ENCODE data around the gene SAPCD1. TPM values are rescaled to one million over a fixed set of nuclear protein-coding genes. Genes with fewer than 3 reads are reported as not detected.

SAPCD1 gene
- total and polyA plus RNA-seq, 10 of the 15 experiments (the other 5 are each of a cell fraction or from before 2014, with no cell fraction given), result 1.6 to 13.0 (median 5.4) TPM

Small RNAs within 50 kb of the gene (small RNA-seq; reads per million reads assigned to genes)
- gene LY6G6D, result not detected
- gene MSH5-SAPCD1, result not detected
- not detected for gene RF00019
- gene RNU6-850P, result not detected
- not detected for gene SAPCD1

Other genes with a start within 250 kb of the SAPCD1 start
Only the 7 nearest of the 42 such genes appear.
- gene LY6G6C, start 40.9 kb upstream of the SAPCD1 start, total RNA-seq (2014; rRNA removed), result not detected in 2 replicates
- not detected in 2 replicates for gene LY6G6C, start 40.9 kb upstream of the SAPCD1 start, total RNA-seq (2014; rRNA removed; fragmentation: Illumina TruSeq; extraction: Trizol)
- gene LY6G6C, start 40.9 kb upstream of the SAPCD1 start, total RNA-seq (2021), result not detected in 2 replicates
- gene LY6G6C, start 40.9 kb upstream of the SAPCD1 start, polyA plus RNA-seq (2011; rRNA removed), result not detected in 2 replicates
- gene LY6G6C, start 40.9 kb upstream of the SAPCD1 start, polyA plus RNA-seq (2014; fragmentation: Illumina TruSeq; extraction: Trizol), result not detected in 2 replicates
- not detected for gene LY6G6C, start 40.9 kb upstream of the SAPCD1 start, polyA plus RNA-seq (2014; fragmentation: Nextera tagmentation; extraction: Ambion mirVana)
- gene LY6G6C, start 40.9 kb upstream of the SAPCD1 start, polyA plus RNA-seq (2014; rRNA removed), result not detected in 2 replicates
- gene LY6G6C, start 40.9 kb upstream of the SAPCD1 start, polyA plus RNA-seq (2016; fragmentation: Nextera tagmentation; extraction: Ambion mirVana), result not detected
- gene MPIG6B, start 39.3 kb upstream of the SAPCD1 start, total RNA-seq (2014; rRNA removed), result not detected in 2 replicates
- not detected in 2 replicates for gene MPIG6B, start 39.3 kb upstream of the SAPCD1 start, total RNA-seq (2014; rRNA removed; fragmentation: Illumina TruSeq; extraction: Trizol)
- gene MPIG6B, start 39.3 kb upstream of the SAPCD1 start, total RNA-seq (2021), result not detected in 2 replicates
- not detected in 2 replicates for gene MPIG6B, start 39.3 kb upstream of the SAPCD1 start, polyA plus RNA-seq (2011; rRNA removed)
- gene MPIG6B, start 39.3 kb upstream of the SAPCD1 start, polyA plus RNA-seq (2014; fragmentation: Illumina TruSeq; extraction: Trizol), result not detected in 2 replicates
- gene MPIG6B, start 39.3 kb upstream of the SAPCD1 start, polyA plus RNA-seq (2014; fragmentation: Nextera tagmentation; extraction: Ambion mirVana), result not detected
- gene MPIG6B, start 39.3 kb upstream of the SAPCD1 start, polyA plus RNA-seq (2014; rRNA removed), result not detected in 2 replicates
- gene MPIG6B, start 39.3 kb upstream of the SAPCD1 start, polyA plus RNA-seq (2016; fragmentation: Nextera tagmentation; extraction: Ambion mirVana), result not detected
- 6.6 and 9.5 TPM in 2 replicates for gene DDAH2, start 33.4 kb upstream of the SAPCD1 start, total RNA-seq (2014; rRNA removed)
- gene DDAH2, start 33.4 kb upstream of the SAPCD1 start, total RNA-seq (2014; rRNA removed; fragmentation: Illumina TruSeq; extraction: Trizol), result 4.7 and 6.3 TPM in 2 replicates
- 8.3 and 10.8 TPM in 2 replicates for gene DDAH2, start 33.4 kb upstream of the SAPCD1 start, total RNA-seq (2021)
- 2.1 and 3.5 TPM in 2 replicates for gene DDAH2, start 33.4 kb upstream of the SAPCD1 start, polyA plus RNA-seq (2011; rRNA removed)
- 0.35 and 2.1 TPM in 2 replicates for gene DDAH2, start 33.4 kb upstream of the SAPCD1 start, polyA plus RNA-seq (2014; fragmentation: Illumina TruSeq; extraction: Trizol)
- 1 to 10 TPM in 1 of 2 experiments, under 1 TPM in 1; 0.35 to 2.1 TPM for gene DDAH2, start 33.4 kb upstream of the SAPCD1 start, polyA plus RNA-seq (2014; fragmentation: Nextera tagmentation; extraction: Ambion mirVana)
- 9.9 and 12.2 TPM in 2 replicates for gene DDAH2, start 33.4 kb upstream of the SAPCD1 start, polyA plus RNA-seq (2014; rRNA removed)
- 1 to 10 TPM; 6.1 to 7.2 TPM for gene DDAH2, start 33.4 kb upstream of the SAPCD1 start, polyA plus RNA-seq (2016; fragmentation: Nextera tagmentation; extraction: Ambion mirVana)
- gene CLIC1, start 26.1 kb upstream of the SAPCD1 start, total RNA-seq (2014; rRNA removed), result 647 and 648 TPM in 2 replicates
- gene CLIC1, start 26.1 kb upstream of the SAPCD1 start, total RNA-seq (2014; rRNA removed; fragmentation: Illumina TruSeq; extraction: Trizol), result 608 and 625 TPM in 2 replicates
- 446 and 458 TPM in 2 replicates for gene CLIC1, start 26.1 kb upstream of the SAPCD1 start, total RNA-seq (2021)
- 890 and 943 TPM in 2 replicates for gene CLIC1, start 26.1 kb upstream of the SAPCD1 start, polyA plus RNA-seq (2011; rRNA removed)
- gene CLIC1, start 26.1 kb upstream of the SAPCD1 start, polyA plus RNA-seq (2014; fragmentation: Illumina TruSeq; extraction: Trizol), result 712 and 725 TPM in 2 replicates
- 1,000 to 10,000 TPM; 1,083 to 1,266 TPM for gene CLIC1, start 26.1 kb upstream of the SAPCD1 start, polyA plus RNA-seq (2014; fragmentation: Nextera tagmentation; extraction: Ambion mirVana)
- gene CLIC1, start 26.1 kb upstream of the SAPCD1 start, polyA plus RNA-seq (2014; rRNA removed), result 563 and 612 TPM in 2 replicates
- 100 to 1,000 TPM; 600 to 622 TPM for gene CLIC1, start 26.1 kb upstream of the SAPCD1 start, polyA plus RNA-seq (2016; fragmentation: Nextera tagmentation; extraction: Ambion mirVana)
- gene MSH5, start 22.7 kb upstream of the SAPCD1 start, total RNA-seq (2014; rRNA removed), result 27.8 and 30.2 TPM in 2 replicates
- gene MSH5, start 22.7 kb upstream of the SAPCD1 start, total RNA-seq (2014; rRNA removed; fragmentation: Illumina TruSeq; extraction: Trizol), result 26.2 and 26.4 TPM in 2 replicates
- gene MSH5, start 22.7 kb upstream of the SAPCD1 start, total RNA-seq (2021), result 45.1 and 52.7 TPM in 2 replicates
- 46.7 and 49.3 TPM in 2 replicates for gene MSH5, start 22.7 kb upstream of the SAPCD1 start, polyA plus RNA-seq (2011; rRNA removed)
- gene MSH5, start 22.7 kb upstream of the SAPCD1 start, polyA plus RNA-seq (2014; fragmentation: Illumina TruSeq; extraction: Trizol), result 30.8 and 45.3 TPM in 2 replicates
- 10 to 100 TPM in 1 of 2 experiments, 1 to 10 TPM in 1; 9.1 to 10.1 TPM for gene MSH5, start 22.7 kb upstream of the SAPCD1 start, polyA plus RNA-seq (2014; fragmentation: Nextera tagmentation; extraction: Ambion mirVana)
- gene MSH5, start 22.7 kb upstream of the SAPCD1 start, polyA plus RNA-seq (2014; rRNA removed), result 46.8 and 47.0 TPM in 2 replicates
- 10 to 100 TPM; 25.8 to 29.9 TPM for gene MSH5, start 22.7 kb upstream of the SAPCD1 start, polyA plus RNA-seq (2016; fragmentation: Nextera tagmentation; extraction: Ambion mirVana)
- 2.0 and 2.7 TPM in 2 replicates for gene VWA7, start 14.7 kb downstream of the SAPCD1 start, total RNA-seq (2014; rRNA removed)
- 0.94 and 1.2 TPM in 2 replicates for gene VWA7, start 14.7 kb downstream of the SAPCD1 start, total RNA-seq (2014; rRNA removed; fragmentation: Illumina TruSeq; extraction: Trizol)
- gene VWA7, start 14.7 kb downstream of the SAPCD1 start, total RNA-seq (2021), result 2.3 and 3.1 TPM in 2 replicates
- gene VWA7, start 14.7 kb downstream of the SAPCD1 start, polyA plus RNA-seq (2011; rRNA removed), result 1.1 and 1.3 TPM in 2 replicates
- 1.0 TPM in 1 of 2 replicates, not detected in the other for gene VWA7, start 14.7 kb downstream of the SAPCD1 start, polyA plus RNA-seq (2014; fragmentation: Illumina TruSeq; extraction: Trizol)
- under 1 TPM in 1 of 2 experiments, not detected in 1; 0.11 TPM for gene VWA7, start 14.7 kb downstream of the SAPCD1 start, polyA plus RNA-seq (2014; fragmentation: Nextera tagmentation; extraction: Ambion mirVana)
- gene VWA7, start 14.7 kb downstream of the SAPCD1 start, polyA plus RNA-seq (2014; rRNA removed), result 2.6 and 3.0 TPM in 2 replicates
- gene VWA7, start 14.7 kb downstream of the SAPCD1 start, polyA plus RNA-seq (2016; fragmentation: Nextera tagmentation; extraction: Ambion mirVana), result 1 to 10 TPM; 1.2 TPM
- 61.4 and 90.1 TPM in 2 replicates for gene VARS1, start 33.1 kb downstream of the SAPCD1 start, total RNA-seq (2014; rRNA removed)
- gene VARS1, start 33.1 kb downstream of the SAPCD1 start, total RNA-seq (2014; rRNA removed; fragmentation: Illumina TruSeq; extraction: Trizol), result 63.8 and 69.1 TPM in 2 replicates
- gene VARS1, start 33.1 kb downstream of the SAPCD1 start, total RNA-seq (2021), result 232 and 243 TPM in 2 replicates
- gene VARS1, start 33.1 kb downstream of the SAPCD1 start, polyA plus RNA-seq (2011; rRNA removed), result 11.3 and 15.8 TPM in 2 replicates
- 92.9 and 138 TPM in 2 replicates for gene VARS1, start 33.1 kb downstream of the SAPCD1 start, polyA plus RNA-seq (2014; fragmentation: Illumina TruSeq; extraction: Trizol)
- gene VARS1, start 33.1 kb downstream of the SAPCD1 start, polyA plus RNA-seq (2014; fragmentation: Nextera tagmentation; extraction: Ambion mirVana), result 1 to 10 TPM; 1.2 to 5.7 TPM
- gene VARS1, start 33.1 kb downstream of the SAPCD1 start, polyA plus RNA-seq (2014; rRNA removed), result 71.3 and 92.5 TPM in 2 replicates
- gene VARS1, start 33.1 kb downstream of the SAPCD1 start, polyA plus RNA-seq (2016; fragmentation: Nextera tagmentation; extraction: Ambion mirVana), result 100 to 1,000 TPM; 121 to 155 TPM

Measured in GM12878 (cell line).